Measurements from ENCODE around the gene BRAP.

Gene BRAP, protein sequence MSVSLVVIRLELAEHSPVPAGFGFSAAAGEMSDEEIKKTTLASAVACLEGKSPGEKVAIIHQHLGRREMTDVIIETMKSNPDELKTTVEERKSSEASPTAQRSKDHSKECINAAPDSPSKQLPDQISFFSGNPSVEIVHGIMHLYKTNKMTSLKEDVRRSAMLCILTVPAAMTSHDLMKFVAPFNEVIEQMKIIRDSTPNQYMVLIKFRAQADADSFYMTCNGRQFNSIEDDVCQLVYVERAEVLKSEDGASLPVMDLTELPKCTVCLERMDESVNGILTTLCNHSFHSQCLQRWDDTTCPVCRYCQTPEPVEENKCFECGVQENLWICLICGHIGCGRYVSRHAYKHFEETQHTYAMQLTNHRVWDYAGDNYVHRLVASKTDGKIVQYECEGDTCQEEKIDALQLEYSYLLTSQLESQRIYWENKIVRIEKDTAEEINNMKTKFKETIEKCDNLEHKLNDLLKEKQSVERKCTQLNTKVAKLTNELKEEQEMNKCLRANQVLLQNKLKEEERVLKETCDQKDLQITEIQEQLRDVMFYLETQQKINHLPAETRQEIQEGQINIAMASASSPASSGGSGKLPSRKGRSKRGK

GRCh38 chr12:111685811-111686573 lies at the start of gene BRAP, which contains the start of gene ACAD10:
Gene BRAP (minus strand): TSS chr12:111685956. CDS start chr12:111685792, 164 bp downstream.
Gene ACAD10 (plus strand): TSS chr12:111686053. CDS start chr12:111692710, 6,657 bp downstream.
- Histone ChIP-seq H3K36me3 (ENCODE audit: low read depth) (peaks cover 18% of the 10 kb centered on the region), H3K4me1 (ENCODE audit: insufficient read depth, poor library complexity, severe bottlenecking) (no peaks in the 10 kb centered on the region), H3K27ac (ENCODE audit: poor library complexity, severe bottlenecking) (peak within 1 kb of the TSS; percentile 28), H3K4me3 (ENCODE audit: severe bottlenecking) (peak within 1 kb of the TSS; percentile 83), H3K9me3 (ENCODE audit: severe bottlenecking) (no peaks in the 10 kb centered on the region), H3K27me3 (ENCODE audit: insufficient read depth, poor library complexity, severe bottlenecking) (no peaks in the 10 kb centered on the region)
- DNase-seq (ENCODE audit: low spot score) (peak; percentile 89), ATAC-seq (ENCODE audit: low read depth) (peak; percentile 93)
- no peak for TF ChIP-seq CTCF (IDR thresholded peaks at IDR 0.05; ENCODE audit: poor library complexity, severe bottlenecking)

GRCh38 chr12:111733340-111733915 lies 47.7 kb upstream of the BRAP start:
- no peak for ATAC-seq (ENCODE audit: low read depth)
- no peaks in the 10 kb centered on the region for H3K4me1 ChIP-seq (ENCODE audit: insufficient read depth, poor library complexity, severe bottlenecking)
- H3K4me3 ChIP-seq (ENCODE audit: severe bottlenecking), result no peak overlapping the region
- no peaks in the 10 kb centered on the region for H3K9me3 ChIP-seq (ENCODE audit: severe bottlenecking)
- H3K27ac ChIP-seq (ENCODE audit: poor library complexity, severe bottlenecking), result no peak overlapping the region
- H3K27me3 ChIP-seq (ENCODE audit: insufficient read depth, poor library complexity, severe bottlenecking), result no peaks in the 10 kb centered on the region
- no peak for DNase-seq (ENCODE audit: low spot score)
- no peak for TF ChIP-seq CTCF (IDR thresholded peaks at IDR 0.05; ENCODE audit: poor library complexity, severe bottlenecking)
- peaks cover 42% of the 10 kb centered on the region for H3K36me3 ChIP-seq (ENCODE audit: low read depth)

- TF ChIP-seq CTCF (IDR thresholded peaks at IDR 0.05; ENCODE audit: poor library complexity, severe bottlenecking), result no peak
- H3K27me3 ChIP-seq (ENCODE audit: insufficient read depth, poor library complexity, severe bottlenecking), result no peaks in the 10 kb centered on the region
- no peak for DNase-seq (ENCODE audit: low spot score)
- H3K4me3 ChIP-seq (ENCODE audit: severe bottlenecking), result no peak overlapping the region
- no peak for ATAC-seq (ENCODE audit: low read depth)
- peaks cover 39% of the 10 kb centered on the region for H3K36me3 ChIP-seq (ENCODE audit: low read depth)
- H3K27ac ChIP-seq (ENCODE audit: poor library complexity, severe bottlenecking), result no peak overlapping the region
- H3K9me3 ChIP-seq (ENCODE audit: severe bottlenecking), result no peaks in the 10 kb centered on the region
- no peaks in the 10 kb centered on the region for H3K4me1 ChIP-seq (ENCODE audit: insufficient read depth, poor library complexity, severe bottlenecking)
Measured at GRCh38 chr12:111732786-111733185, 47.0 kb upstream of the BRAP start.

DNA sequence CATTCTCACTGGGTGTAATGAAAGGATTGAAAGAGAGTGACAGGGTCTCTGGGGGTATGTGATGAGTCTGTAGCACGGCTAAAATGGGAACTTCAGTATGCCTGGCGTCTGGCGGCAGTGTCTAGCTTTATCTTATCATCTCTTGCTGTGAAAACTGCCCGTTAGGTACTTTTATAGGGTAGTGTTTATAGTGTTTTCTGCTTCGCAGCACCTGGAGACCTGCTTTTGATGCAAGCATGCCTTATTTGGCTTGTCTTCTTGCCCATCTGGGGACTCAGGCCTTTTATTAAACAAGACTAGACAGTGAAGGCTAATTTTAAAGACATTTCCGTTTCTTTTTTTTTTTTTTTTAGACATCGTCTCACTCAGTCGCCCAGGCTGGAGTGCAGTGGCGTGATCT lies 44.7 kb upstream of the BRAP start:
- Histone ChIP-seq H3K4me3 (ENCODE audit: severe bottlenecking) (no peak overlapping the region), H3K4me1 (ENCODE audit: insufficient read depth, poor library complexity, severe bottlenecking) (no peaks in the 10 kb centered on the region)
- TF ChIP-seq CTCF (IDR thresholded peaks at IDR 0.05; ENCODE audit: poor library complexity, severe bottlenecking), result no peak

More for the DNA sequence above, 44.7 kb upstream of the BRAP start:
- Histone ChIP-seq H3K9me3 (ENCODE audit: severe bottlenecking) (no peaks in the 10 kb centered on the region), H3K27ac (ENCODE audit: poor library complexity, severe bottlenecking) (no peak overlapping the region), H3K36me3 (ENCODE audit: low read depth) (peaks cover 31% of the 10 kb centered on the region), H3K27me3 (ENCODE audit: insufficient read depth, poor library complexity, severe bottlenecking) (no peaks in the 10 kb centered on the region)
- no peak for ATAC-seq (ENCODE audit: low read depth)
- DNase-seq (ENCODE audit: low spot score), result no peak
